GM12878 (cell line): Measurements from ENCODE around the gene BICRAL. TPM values are rescaled to one million over a fixed set of nuclear protein-coding genes. Genes with fewer than 3 reads are reported as not detected.

Source experiments
- ATAC-seq: fragments of 200-7000 bp; cut with Tn5 transposase; 3 replicates; pipeline ENCODE4 v1.9.1; 2020; ENCODE audit warnings: mild to moderate bottlenecking, moderate library complexity
- BruUV-seq: library from RNA; stranded (reverse); fragments of 400-500 nt; replicated peaks from 2 replicates; lab custom pipeline; 2021; lab: Mats Ljungman, UMichigan
- CTCF ChIA-PET: fragments of 300-600 bp; sonication (Branson Sonifier 250); formaldehyde crosslinking; extraction: SDS; loops from one replicate; lab custom pipeline; 2021; ENCODE audit warnings: inconsistent platforms; lab: Yijun Ruan, JAX
- POLR2A ChIA-PET: fragments of 350-600 bp; formaldehyde crosslinking; extraction: SDS; loops from one replicate; lab custom pipeline; 2021; ENCODE audit warnings: inconsistent platforms; lab: Charles Lee
- RAD21 ChIA-PET: fragments of 300-600 bp; sonication (Branson Sonifier 250); formaldehyde crosslinking; loops from one replicate; lab custom pipeline; 2023; ENCODE audit warnings: antibody characterized with exemption; ENCODE audit not compliant: unreplicated experiment; lab: Charles Lee
- SMC1A ChIA-PET: fragments of 300-600 bp; sonication (Branson Sonifier 250); formaldehyde crosslinking; loops from one replicate; lab custom pipeline; 2023; ENCODE audit not compliant: unreplicated experiment, uncharacterized antibody; lab: Charles Lee
- DNase-seq: peaks from one replicate; pipeline ENCODE4 v3.0.0-alpha.2; 2011; ENCODE audit warnings: low read depth, low spot score
- FAIRE-seq: peaks from 3 replicates; lab custom pipeline; 2011; peaks lifted over from hg19 to GRCh38; lab: Jason Lieb, UNC
- H2AFZ ChIP-seq: 2 replicates; pipeline ENCODE4 v1.6.0; 2011; ENCODE audit warnings: low read depth, low read length, control low read depth; ENCODE audit not compliant: control insufficient read depth
- H3K27ac ChIP-seq: 2 replicates; pipeline ENCODE4 v1.5.1; 2011; ENCODE audit warnings: control low read depth; ENCODE audit not compliant: control insufficient read depth, insufficient read depth
- H3K27me3 ChIP-seq, 2 experiments: replicated peaks in 1 of 2; 2 replicates each; pipeline versions ENCODE4 v1.6.0 to v1.6.1; 2011; ENCODE audit warnings: low read length in 1 of 2; ENCODE audit not compliant: control insufficient read depth in 2 of 2, insufficient read depth in 2 of 2
- H3K36me3 ChIP-seq, 2 experiments: 2 replicates each; pipeline ENCODE4 v1.5.1; 2011; ENCODE audit warnings: low read length in 1 of 2; ENCODE audit not compliant: control insufficient read depth in 2 of 2, insufficient read depth in 2 of 2
- H3K4me1 ChIP-seq: 2 replicates; pipeline ENCODE4 v1.6.1; 2011; ENCODE audit warnings: mild to moderate bottlenecking, low read length, moderate library complexity, mixed read lengths; ENCODE audit not compliant: control insufficient read depth, insufficient read depth
- H3K4me2 ChIP-seq: 2 replicates; pipeline ENCODE4 v1.6.0; 2011; ENCODE audit warnings: control low read depth; ENCODE audit not compliant: control insufficient read depth, insufficient read depth
- H3K4me3 ChIP-seq: fragments of 200-600 bp; sonication (generic); 2 replicates; pipeline ENCODE4 v1.5.1; 2016
- H3K79me2 ChIP-seq: 2 replicates; pipeline ENCODE4 v1.6.0; 2011; ENCODE audit warnings: low read length; ENCODE audit not compliant: control insufficient read depth, insufficient read depth
- H3K9ac ChIP-seq: 2 replicates; pipeline ENCODE4 v1.8.0; 2011; ENCODE audit warnings: low read length, control low read depth, mixed read lengths; ENCODE audit not compliant: control insufficient read depth, insufficient read depth
- H3K9me3 ChIP-seq: replicated peaks from 3 replicates; pipeline ENCODE4 v1.5.1; 2011; ENCODE audit warnings: mild to moderate bottlenecking, low read length; ENCODE audit not compliant: control insufficient read depth, insufficient read depth
- H4K20me1 ChIP-seq: 2 replicates; pipeline ENCODE4 v1.6.0; 2011; ENCODE audit not compliant: control insufficient read depth, insufficient read depth
- ATF7 ChIP-seq: fragments of 450-650 bp; IDR thresholded peaks from 2 replicates; pipeline ENCODE4 v1.6.1; 2016; ENCODE audit warnings: low read depth, mild to moderate bottlenecking
- EGR1 ChIP-seq, 2 experiments: IDR thresholded peaks; 1 replicate in 1 of 2; 2 replicates in 1 of 2; pipeline ENCODE4 v1.6.1; 2011 to 2012; ENCODE audit warnings: low read depth in 2 of 2, low read length in 2 of 2, borderline replicate concordance in 1 of 2, mild to moderate bottlenecking in 1 of 2, moderate library complexity in 1 of 2
- EP300 ChIP-seq, 2 experiments: fragments of 150-350 bp in 1 of 2; IDR thresholded peaks; 2 replicates each; pipeline ENCODE4 v1.6.1; 2011 to 2012; ENCODE audit warnings: low read depth in 2 of 2, low read length in 2 of 2, borderline replicate concordance in 1 of 2, improper control_type of control experiment in 1 of 2, inconsistent platforms in 1 of 2; ENCODE audit not compliant: control insufficient read depth in 1 of 2
- IRF5 ChIP-seq: fragments of 450-650 bp; IDR thresholded peaks from 2 replicates; pipeline ENCODE4 v1.6.1; 2017; ENCODE audit warnings: borderline replicate concordance
- MEF2A ChIP-seq: IDR thresholded peaks from 2 replicates; pipeline ENCODE4 v1.6.1; 2011; ENCODE audit warnings: low read depth, mild to moderate bottlenecking, low read length, moderate library complexity; ENCODE audit not compliant: insufficient read depth
- MLLT1 ChIP-seq: fragments of 450-650 bp; IDR thresholded peaks from 2 replicates; pipeline ENCODE4 v1.6.1; 2016; ENCODE audit warnings: mild to moderate bottlenecking
- NFYB ChIP-seq: IDR thresholded peaks from 2 replicates; pipeline ENCODE4 v1.6.1; 2011; ENCODE audit warnings: low read depth, mild to moderate bottlenecking, low read length, improper control_type of control experiment, moderate library complexity; ENCODE audit not compliant: insufficient read depth
- NKRF ChIP-seq: fragments of 450-650 bp; conservative IDR thresholded peaks from 2 replicates; pipeline ENCODE4 v1.6.1; 2017; ENCODE audit warnings: mild to moderate bottlenecking, moderate library complexity
- RBBP5 ChIP-seq: fragments of 200-600 bp; sonication (generic); conservative IDR thresholded peaks from 2 replicates; pipeline ENCODE4 v1.6.1; 2016
- RELA ChIP-seq: fragments of 450-650 bp; IDR thresholded peaks from 2 replicates; pipeline ENCODE4 v1.8.0; 2014; ENCODE audit warnings: borderline replicate concordance; ENCODE audit not compliant: partially characterized antibody
- RFX5 ChIP-seq: IDR thresholded peaks from 2 replicates; pipeline ENCODE4 v1.6.1; 2011; ENCODE audit warnings: low read depth, low read length, improper control_type of control experiment
- SMAD1 ChIP-seq: fragments of 450-650 bp; IDR thresholded peaks from 2 replicates; pipeline ENCODE4 v1.6.1; 2018; ENCODE audit warnings: mild to moderate bottlenecking, low read depth; ENCODE audit not compliant: partially characterized antibody
- WRNIP1 ChIP-seq: IDR thresholded peaks from 2 replicates; pipeline ENCODE4 v1.6.1; 2011; ENCODE audit warnings: low read depth, low read length, improper control_type of control experiment, borderline replicate concordance
- ZBTB33 ChIP-seq: fragments of 450-650 bp; IDR thresholded peaks from 2 replicates; pipeline ENCODE4 v1.6.1; 2017; ENCODE audit warnings: mild to moderate bottlenecking
- ZNF24 ChIP-seq: fragments of 450-650 bp; IDR thresholded peaks from 2 replicates; pipeline ENCODE4 v1.6.1; 2017; ENCODE audit warnings: antibody characterized with exemption, mild to moderate bottlenecking
- WGBS: methylation state at CpG from one replicate; pipeline ENCODE4 v1.1.6; 2016; ENCODE audit warnings: low lambda C conversion rate; ENCODE audit not compliant: insufficient replicate concordance, insufficient coverage; ENCODE audit errors: missing lambda C conversion rate; 5-methylcytosine and 5-hydroxymethylcytosine counted together
- in situ Hi-C: fragments of 300-500 bp; cut with MboI; formaldehyde crosslinking; loops from 9 replicates; pipeline ENCODE4 v1.14.3; 2018; ENCODE audit warnings: mixed read lengths
- intact Hi-C: fragments of 100-400 bp; cut with micrococcal nuclease; formaldehyde crosslinking; loops from one replicate; pipeline ENCODE4 v1.14.2; 2022; ENCODE audit not compliant: unreplicated experiment
- polyA plus RNA-seq, 11 experiments: library from polyadenylated mRNA; depleted of rRNA in 4 of 11; unstranded in 6 of 11; stranded (reverse) in 5 of 11; fragments of >200 nt; fragmentation: Nextera tagmentation in 4 of 11; fragmentation: Illumina TruSeq in 1 of 11; extraction: Ambion mirVana in 4 of 11; extraction: Trizol in 1 of 11; gene quantifications; 1 replicate in 1 of 11; 2 replicates in 10 of 11; pipeline versions ENCODE4 v1.2.1 to v1.2.3, GENCODE V29; 2011 to 2016; ENCODE audit warnings: inconsistent platforms in 2 of 11, missing spikeins in 2 of 11, low read depth in 1 of 11
- total RNA-seq, 4 experiments: library from RNA; depleted of rRNA in 3 of 4; stranded (reverse); fragments of >200 nt in 3 of 4; fragmentation: Illumina TruSeq in 1 of 4; extraction: Trizol in 1 of 4; gene quantifications; 2 replicates each; pipeline versions ENCODE4 v1.2.1 to v1.2.3, GENCODE V29; 2013 to 2021

BICRAL gene
- total and polyA plus RNA-seq, 10 of the 15 experiments (the other 5 are each of a cell fraction or from before 2014, with no cell fraction given): 1.9 to 16.6 (median 8.5) TPM

GRCh38 chr6:42813074-42813645, 31.3 kb downstream of the BICRAL start (continued):
- TF ChIP-seq NKRF (no peak), ZBTB33 (no peak), IRF5 (no peak)
- TF ChIP-seq, all 136 proteins: peak for 0

GRCh38 chr6:42813906-42814444, 32.1 kb downstream of the BICRAL start:
- H4K20me1 ChIP-seq: no peaks in the 10 kb centered on the region
- no peak overlapping the region for H2AFZ ChIP-seq
- H3K9me3 ChIP-seq: no peaks in the 10 kb centered on the region
- H3K9ac ChIP-seq: no peak overlapping the region
- ChIA-PET POLR2A (no interaction called here), RAD21 (no interaction called here), SMC1A (no interaction called here), CTCF (no interaction called here)
- H3K27me3 ChIP-seq: no peaks in the 10 kb centered on the region
- in situ Hi-C loops: no loop called here
- ATAC-seq (no peak), FAIRE-seq (no peak), DNase-seq (no peak)
- no TSS peak for BruUV-seq
- no peak overlapping the region for H3K4me2 ChIP-seq
- no peaks in the 10 kb centered on the region for H3K4me1 ChIP-seq
- 99% methylated on average over 5 of the region's 5 CpGs for WGBS
- intact Hi-C loops: no loop called here
- no peak overlapping the region for H3K4me3 ChIP-seq
- no peaks in the 10 kb centered on the region; a peak in 2 of 4 replicates for H3K36me3 ChIP-seq
- no peaks in the 10 kb centered on the region for H3K79me2 ChIP-seq
- H3K27ac ChIP-seq: no peak overlapping the region
- no peak for TF ChIP-seq MLLT1
- no peak for TF ChIP-seq RELA
- no peak for TF ChIP-seq EGR1 (IDR thresholded peaks at IDR 0.05; ENCODE audit: borderline replicate concordance in 1 of 2, low read depth in 2 of 2, low read length in 2 of 2)
- no peak for TF ChIP-seq RBBP5
- TF ChIP-seq MEF2A: no peak
- TF ChIP-seq ATF7: no peak
- no peak for TF ChIP-seq WRNIP1
- TF ChIP-seq ZNF24: no peak
- no peak for TF ChIP-seq SMAD1
- TF ChIP-seq EP300 (IDR thresholded peaks at IDR 0.05; ENCODE audit: borderline replicate concordance in 1 of 2, control insufficient read depth in 1 of 2, low read depth in 2 of 2, low read length in 2 of 2): no peak
- no peak for TF ChIP-seq NFYB
- no peak for TF ChIP-seq RFX5
